H1 (cell line): ENCODE results near the gene ANKS1B. TPM values are rescaled to one million over a fixed set of nuclear protein-coding genes. Genes with fewer than 3 reads are reported as not detected.

Experiments used
- CTCF ChIA-PET: fragments of 300-600 bp; sonication (Branson Sonifier 250); formaldehyde crosslinking; loops from one replicate; lab custom pipeline; 2021; ENCODE audit not compliant: partially characterized antibody; lab: Charles Lee
- POLR2A ChIA-PET: fragments of 300-600 bp; sonication (Branson Sonifier 250); formaldehyde crosslinking; loops from one replicate; lab custom pipeline; 2021; ENCODE audit warnings: inconsistent platforms; ENCODE audit not compliant: partially characterized antibody; lab: Charles Lee
- DNase-seq, 2 experiments: peaks; one replicate each; pipeline versions ENCODE4 v3.0.0 to v3.0.0-alpha.2; 2010 to 2022; ENCODE audit warnings: low spot score in 2 of 2, low read depth in 1 of 2, mixed read lengths in 1 of 2
- FAIRE-seq: peaks from 2 replicates; lab custom pipeline; 2011; peaks lifted over from hg19 to GRCh38; lab: Jason Lieb, UNC
- H2AFZ ChIP-seq: 2 replicates; pipeline ENCODE4 v1.8.1; 2012; ENCODE audit warnings: low read length, inconsistent platforms
- H2AK5ac ChIP-seq: 2 replicates; pipeline ENCODE4 v1.6.1; 2013; ENCODE audit warnings: low read depth, low read length
- H2BK120ac ChIP-seq: replicated peaks from 2 replicates; pipeline ENCODE3; 2013; ENCODE audit warnings: low read depth, low read length, inconsistent platforms
- H2BK12ac ChIP-seq: 2 replicates; pipeline ENCODE4 v1.6.1; 2013; ENCODE audit warnings: low read depth, low read length
- H2BK15ac ChIP-seq: 2 replicates; pipeline ENCODE4 v1.6.1; 2013; ENCODE audit warnings: low read length
- H2BK20ac ChIP-seq: 2 replicates; pipeline ENCODE4 v1.6.1; 2013; ENCODE audit warnings: low read length
- H2BK5ac ChIP-seq: 2 replicates; pipeline ENCODE4 v1.6.1; 2013; ENCODE audit warnings: low read depth, low read length
- H3K14ac ChIP-seq: 2 replicates; pipeline ENCODE4 v1.6.1; 2013; ENCODE audit warnings: inconsistent platforms; ENCODE audit not compliant: insufficient read length
- H3K18ac ChIP-seq: 2 replicates; pipeline ENCODE4 v1.6.1; 2013; ENCODE audit warnings: low read length; ENCODE audit errors: extremely low read depth
- H3K23ac ChIP-seq: 2 replicates; pipeline ENCODE4 v1.6.1; 2013; ENCODE audit warnings: inconsistent platforms; ENCODE audit not compliant: insufficient read length
- H3K23me2 ChIP-seq: 2 replicates; pipeline ENCODE4 v1.6.1; 2013; ENCODE audit warnings: low read depth, low read length
- H3K27ac ChIP-seq: 2 replicates; pipeline ENCODE4 v1.6.1; 2011; ENCODE audit warnings: low read depth, low read length, inconsistent platforms
- H3K27me3 ChIP-seq, 4 experiments: replicated peaks in 1 of 4; 1 replicate in 1 of 4; 2 replicates in 3 of 4; pipeline versions ENCODE4 v1.6.1 to v1.8.1; 2011 to 2013; ENCODE audit warnings: low read length in 3 of 4, mild to moderate bottlenecking in 3 of 4, inconsistent platforms in 2 of 4, mixed read lengths in 2 of 4, moderate library complexity in 1 of 4; ENCODE audit not compliant: control insufficient read depth in 3 of 4, insufficient read depth in 3 of 4; ENCODE audit errors: extremely low read depth in 1 of 4
- H3K36me3 ChIP-seq, 4 experiments: 2 replicates each; pipeline versions ENCODE4 v1.6.1 to v1.8.1; 2011 to 2013; ENCODE audit warnings: mild to moderate bottlenecking in 4 of 4, low read length in 3 of 4, moderate library complexity in 2 of 4, control low read depth in 1 of 4, inconsistent platforms in 1 of 4; ENCODE audit not compliant: insufficient read depth in 4 of 4, control insufficient read depth in 2 of 4
- H3K4ac ChIP-seq: replicated peaks from 2 replicates; pipeline ENCODE3; 2013; ENCODE audit warnings: low read length, low read depth, mixed read lengths, inconsistent platforms; ENCODE audit not compliant: insufficient read length
- H3K4me1 ChIP-seq, 4 experiments: replicated peaks in 1 of 4; 1 replicate in 1 of 4; 2 replicates in 3 of 4; pipeline versions ENCODE4 v1.6.1 to v1.8.1; 2011 to 2013; ENCODE audit warnings: low read length in 3 of 4, inconsistent platforms in 2 of 4, mixed read lengths in 1 of 4; ENCODE audit not compliant: insufficient read depth in 4 of 4, control insufficient read depth in 3 of 4
- H3K4me2 ChIP-seq, 2 experiments: 2 replicates each; pipeline versions ENCODE4 v1.6.1 to v1.8.1; 2011 to 2013; ENCODE audit warnings: low read depth in 2 of 2, low read length in 2 of 2, control low read depth in 1 of 2, inconsistent platforms in 1 of 2, mild to moderate bottlenecking in 1 of 2; ENCODE audit not compliant: insufficient read depth in 1 of 2
- H3K4me3 ChIP-seq, 4 experiments: fragments of 200-600, 300-600 bp in 1 of 4; sonication (generic), shearing (Covaris generic), sonication (Bioruptor Twin) in 1 of 4; 2 replicates each; pipeline versions ENCODE4 v1.5.1 to v1.8.1; 2011 to 2016; ENCODE audit warnings: low read length in 4 of 4, low read depth in 3 of 4, control low read depth in 2 of 4, inconsistent platforms in 2 of 4, mild to moderate bottlenecking in 2 of 4, mixed read lengths in 1 of 4, moderate library complexity in 1 of 4; ENCODE audit not compliant: insufficient read depth in 2 of 4; ENCODE audit errors: extremely low read depth in 1 of 4
- H3K56ac ChIP-seq: replicated peaks from 2 replicates; pipeline ENCODE3; 2013; ENCODE audit warnings: low read depth, mild to moderate bottlenecking, mixed read lengths, low read length, inconsistent platforms; ENCODE audit not compliant: insufficient read length
- H3K79me1 ChIP-seq: 2 replicates; pipeline ENCODE4 v1.6.1; 2013; ENCODE audit warnings: low read depth, low read length, control low read depth
- H3K79me2 ChIP-seq, 2 experiments: 2 replicates each; pipeline versions ENCODE4 v1.6.1 to v1.8.1; 2012 to 2013; ENCODE audit warnings: low read length in 2 of 2, mild to moderate bottlenecking in 2 of 2, inconsistent platforms in 1 of 2; ENCODE audit not compliant: insufficient read depth in 2 of 2, control insufficient read depth in 1 of 2
- H3K9ac ChIP-seq, 4 experiments: replicated peaks in 1 of 4; 1 replicate in 1 of 4; 2 replicates in 3 of 4; pipeline versions ENCODE4 v1.6.1 to v1.8.1; 2011 to 2013; ENCODE audit warnings: low read depth in 3 of 4, low read length in 3 of 4, control low read depth in 2 of 4, mild to moderate bottlenecking in 2 of 4, moderate library complexity in 2 of 4, inconsistent platforms in 1 of 4; ENCODE audit errors: extremely low read depth in 1 of 4
- H3K9me3 ChIP-seq, 2 experiments: 2 replicates each; pipeline versions ENCODE4 v1.6.1 to v1.8.1; 2012 to 2013; ENCODE audit warnings: mild to moderate bottlenecking in 2 of 2, moderate library complexity in 2 of 2, control low read depth in 1 of 2, inconsistent platforms in 1 of 2, low read depth in 1 of 2, low read length in 1 of 2, mixed read lengths in 1 of 2; ENCODE audit not compliant: insufficient read depth in 2 of 2
- H4K20me1 ChIP-seq, 2 experiments: replicated peaks in 1 of 2; 2 replicates each; pipeline versions ENCODE3 to v1.8.1; 2011 to 2013; ENCODE audit warnings: inconsistent platforms in 2 of 2, low read length in 2 of 2, mild to moderate bottlenecking in 1 of 2; ENCODE audit not compliant: insufficient read depth in 2 of 2, control insufficient read depth in 1 of 2
- H4K5ac ChIP-seq: 2 replicates; pipeline ENCODE4 v1.6.1; 2013; ENCODE audit warnings: low read length, low read depth, mixed read lengths, inconsistent platforms; ENCODE audit not compliant: insufficient read length
- H4K8ac ChIP-seq: 2 replicates; pipeline ENCODE4 v1.8.0; 2013; ENCODE audit warnings: mild to moderate bottlenecking, moderate library complexity, low read length, inconsistent platforms; ENCODE audit not compliant: insufficient read depth; ENCODE audit errors: extremely low read depth
- H4K91ac ChIP-seq: replicated peaks from 2 replicates; pipeline ENCODE3; 2013; ENCODE audit warnings: low read length, mixed read lengths, inconsistent platforms; ENCODE audit not compliant: insufficient read length
- RAD21 ChIP-seq, 2 experiments: IDR thresholded peaks in 1 of 2; conservative IDR thresholded peaks in 1 of 2; 2 replicates each; pipeline ENCODE4 v1.6.1; 2011; ENCODE audit warnings: low read depth in 2 of 2, low read length in 2 of 2, improper control_type of control experiment in 1 of 2, inconsistent platforms in 1 of 2, mild to moderate bottlenecking in 1 of 2, moderate library complexity in 1 of 2
- RNF2 ChIP-seq: fragments of 200-900, 300-1000 bp; sonication (generic); IDR thresholded peaks from 2 replicates; pipeline ENCODE4 v1.7.1; 2016; ENCODE audit warnings: borderline replicate concordance, low read depth, mild to moderate bottlenecking, antibody characterized with exemption, low read length; ENCODE audit not compliant: poor library complexity, severe bottlenecking; ENCODE audit errors: missing control alignments
- SIRT6 ChIP-seq: IDR thresholded peaks from one replicate; pipeline ENCODE4 v1.7.1; 2012; ENCODE audit warnings: low read length, inconsistent platforms
- WGBS, 2 experiments: shearing (Covaris generic) in 1 of 2; methylation state at CpG; one replicate each; pipeline versions ENCODE4 v1.1.6 to v1.1.7; 2013 to 2015; ENCODE audit warnings: low lambda C conversion rate in 2 of 2, mixed read lengths in 2 of 2, inconsistent platforms in 1 of 2, low coverage in 1 of 2, missing lambda C conversion rate in 1 of 2; ENCODE audit not compliant: insufficient replicate concordance in 2 of 2, insufficient coverage in 1 of 2, insufficient read length in 1 of 2; ENCODE audit errors: extremely low coverage in 1 of 2, missing lambda C conversion rate in 1 of 2; 5-methylcytosine and 5-hydroxymethylcytosine counted together
- polyA plus RNA-seq, 7 experiments: library from polyadenylated mRNA; depleted of rRNA in 3 of 7; stranded (reverse) in 5 of 7; unstranded in 2 of 7; fragments of >200 nt in 5 of 7; fragments of 200-250 nt in 2 of 7; gene quantifications; 1 replicate in 5 of 7; 2 replicates in 1 of 7; 4 replicates in 1 of 7; pipeline versions ENCODE4 v1.2.1 to v1.2.3, GENCODE V29; 2011 to 2013; ENCODE audit warnings: missing spikeins in 2 of 7, mixed read lengths in 2 of 7
- total RNA-seq: library from RNA; stranded (reverse); fragmentation: NEBNext Ultra II Directional; extraction: Animal tissue kit (Norgen Biotek cat#: 25700); gene quantifications from 2 replicates; pipeline ENCODE4 v1.2.1, GENCODE V29; 2021
- TF ChIP-seq, protein P1 (sequence below), 3 experiments: IDR thresholded peaks; 1 replicate in 2 of 3; 2 replicates in 1 of 3; pipeline versions ENCODE4 v1.5.1 to v1.6.1; 2011; ENCODE audit warnings: low read length in 3 of 3, mild to moderate bottlenecking in 3 of 3, inconsistent platforms in 2 of 3, low read depth in 1 of 3, moderate library complexity in 1 of 3; ENCODE audit not compliant: insufficient read depth in 1 of 3; ENCODE audit errors: control extremely low read depth in 1 of 3

ANKS1B gene
- total and polyA plus RNA-seq, 2 of the 8 experiments (the other 6 are each of a cell fraction or from before 2014, with no cell fraction given): 2.7 to 6.1 TPM

GRCh38 chr12:98955284-98955683, 1029.5 kb downstream of the ANKS1B start:
- Histone ChIP-seq H3K36me3 (no peaks in the 10 kb centered on the region), H3K18ac (no peak overlapping the region), H3K79me1 (no peaks in the 10 kb centered on the region), H3K4ac (no peak overlapping the region), H2BK20ac (no peak overlapping the region), H2AFZ (0 out of 2 replicates have a peak overlapping the region, but pooled peaks have one; percentile 28), H4K5ac (no peak overlapping the region), H3K27me3 (no peaks in the 10 kb centered on the region), H3K56ac (no peak overlapping the region), H4K91ac (no peak overlapping the region)
- 58% methylated on average over 4 of the region's 4 CpGs; no CpG with 5 or more reads in 1 of the 2 experiments for WGBS, 2 experiments
- peak; percentile 31 to 57 for DNase-seq
- TF ChIP-seq SIRT6 (no peak), RAD21 (IDR thresholded peaks at IDR 0.05 in 1 of 2, conservative IDR thresholded peaks at IDR 0.05 in 1 of 2; ENCODE audit: low read depth in 2 of 2, low read length in 2 of 2) (peak; percentile 55 to 65), RNF2 (no peak)
- TF ChIP-seq, protein P1, sequence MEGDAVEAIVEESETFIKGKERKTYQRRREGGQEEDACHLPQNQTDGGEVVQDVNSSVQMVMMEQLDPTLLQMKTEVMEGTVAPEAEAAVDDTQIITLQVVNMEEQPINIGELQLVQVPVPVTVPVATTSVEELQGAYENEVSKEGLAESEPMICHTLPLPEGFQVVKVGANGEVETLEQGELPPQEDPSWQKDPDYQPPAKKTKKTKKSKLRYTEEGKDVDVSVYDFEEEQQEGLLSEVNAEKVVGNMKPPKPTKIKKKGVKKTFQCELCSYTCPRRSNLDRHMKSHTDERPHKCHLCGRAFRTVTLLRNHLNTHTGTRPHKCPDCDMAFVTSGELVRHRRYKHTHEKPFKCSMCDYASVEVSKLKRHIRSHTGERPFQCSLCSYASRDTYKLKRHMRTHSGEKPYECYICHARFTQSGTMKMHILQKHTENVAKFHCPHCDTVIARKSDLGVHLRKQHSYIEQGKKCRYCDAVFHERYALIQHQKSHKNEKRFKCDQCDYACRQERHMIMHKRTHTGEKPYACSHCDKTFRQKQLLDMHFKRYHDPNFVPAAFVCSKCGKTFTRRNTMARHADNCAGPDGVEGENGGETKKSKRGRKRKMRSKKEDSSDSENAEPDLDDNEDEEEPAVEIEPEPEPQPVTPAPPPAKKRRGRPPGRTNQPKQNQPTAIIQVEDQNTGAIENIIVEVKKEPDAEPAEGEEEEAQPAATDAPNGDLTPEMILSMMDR (IDR thresholded peaks at IDR 0.05; ENCODE audit: control extremely low read depth in 1 of 3, insufficient read depth in 1 of 3, low read depth in 1 of 3, low read length in 3 of 3): peak in 2 of 3 experiments; percentile 56 to 63; a peak in 3 of 4 replicates
- TF ChIP-seq, all 59 proteins: peak for 2
- Histone ChIP-seq H3K14ac (no peak overlapping the region), H2AK5ac (no peak overlapping the region), H4K8ac (no peak overlapping the region), H2BK15ac (no peak overlapping the region), H2BK12ac (no peak overlapping the region), H4K20me1 (no peaks in the 10 kb centered on the region), H2BK120ac (no peak overlapping the region), H3K4me3 (no peak overlapping the region), H3K27ac (no peak overlapping the region), H3K9ac (no peak overlapping the region), H3K4me2 (no peak overlapping the region), H3K4me1 (no peaks in the 10 kb centered on the region), H3K9me3 (no peaks in the 10 kb centered on the region), H3K79me2 (no peaks in the 10 kb centered on the region), H3K23me2 (peaks cover 3% of the 10 kb centered on the region; the same call in 1 of the 2 replicates), H2BK5ac (no peak overlapping the region), H3K23ac (no peak overlapping the region)
- FAIRE-seq: peak; percentile 96
- ChIA-PET POLR2A (interaction anchor here (0.6 kb wide), 1 partner anchor 1005 kb away, joined by 3 read pairs; no protein-coding TSS in a partner anchor), CTCF (interaction anchor here (0.6 to 6.8 kb wide), 35 partner anchors 9 to 615 kb away, joined by 3 to 36 read pairs (median 4); no protein-coding TSS in a partner anchor)
